Stomach smooth muscle (tissue), 2 donors: Measurements from ENCODE around the gene PSMD3.
"Not testable (repeated sequence)": the region's sequence is repeated elsewhere in the genome, so short reads cannot be mapped to it uniquely, and the experiment has no call there.

Experiments used
- H3K27ac ChIP-seq: one replicate; pipeline ENCODE4 v1.7.0; 2013; ENCODE audit warnings: mild to moderate bottlenecking, low read length, inconsistent platforms
- H3K27me3 ChIP-seq, 2 donors: one replicate each; pipeline ENCODE4 v1.7.0; 2013; ENCODE audit warnings: low read length in 2 of 2; ENCODE audit not compliant: insufficient read depth in 2 of 2, control insufficient read depth in 1 of 2
- H3K36me3 ChIP-seq, 2 donors: one replicate each; pipeline ENCODE4 v1.7.0; 2013; ENCODE audit warnings: low read length in 2 of 2; ENCODE audit not compliant: control insufficient read depth in 2 of 2, insufficient read depth in 2 of 2
- H3K4me1 ChIP-seq: one replicate; pipeline ENCODE4 v1.7.0; 2013; ENCODE audit warnings: low read length; ENCODE audit not compliant: control insufficient read depth, insufficient read depth
- H3K4me3 ChIP-seq, 2 donors: one replicate each; pipeline ENCODE4 v1.7.0; 2013; ENCODE audit warnings: low read length in 2 of 2
- H3K9ac ChIP-seq, 2 donors: one replicate each; pipeline ENCODE4 v1.7.0; 2013; ENCODE audit warnings: low read length in 2 of 2, mild to moderate bottlenecking in 1 of 2
- H3K9me3 ChIP-seq, 2 donors: one replicate each; pipeline ENCODE4 v1.7.0; 2013; ENCODE audit warnings: low read length in 2 of 2; ENCODE audit not compliant: control insufficient read depth in 2 of 2
- donor health status: healthy.
- donor health status: Pancreatic carcinoma.

Gene PSMD3

GRCh38 chr17:39997543-39997942 is 16.9 kb downstream of the PSMD3 start:
- peaks cover 47 to 48% of the 10 kb centered on the region in 2 donors for H3K36me3 ChIP-seq
- H3K27ac ChIP-seq = no peak overlapping the region
- H3K9ac ChIP-seq = no peak overlapping the region
- no peak overlapping the region for H3K4me3 ChIP-seq
- no peaks in the 10 kb centered on the region for H3K27me3 ChIP-seq
- no peaks in the 10 kb centered on the region for H3K9me3 ChIP-seq
- H3K4me1 ChIP-seq = no peaks in the 10 kb centered on the region

- Histone ChIP-seq H3K9ac (no peak overlapping the region), H3K27ac (no peak overlapping the region), H3K4me1 (no peaks in the 10 kb centered on the region), H3K36me3 (peaks cover 32% of the 10 kb centered on the region in 2 donors), H3K27me3 (no peaks in the 10 kb centered on the region), H3K9me3 (no peaks in the 10 kb centered on the region), H3K4me3 (no peak overlapping the region)
These were observed 18.5 kb downstream of the PSMD3 start for GRCh38 chr17:39999067-39999466.

- H3K9ac ChIP-seq = no peak overlapping the region
- H3K9me3 ChIP-seq = no peaks in the 10 kb centered on the region
- H3K27ac ChIP-seq = no peak overlapping the region
- no peaks in the 10 kb centered on the region for H3K4me1 ChIP-seq
- peaks cover 21 to 22% of the 10 kb centered on the region in 2 donors for H3K36me3 ChIP-seq
- no peak overlapping the region for H3K4me3 ChIP-seq
- no peaks in the 10 kb centered on the region for H3K27me3 ChIP-seq
These were observed 19.6 kb downstream of the PSMD3 start for GRCh38 chr17:40000161-40000560.

- H3K4me1 ChIP-seq, H3K9ac ChIP-seq, H3K4me3 ChIP-seq, H3K27ac ChIP-seq, H3K27me3 ChIP-seq, H3K9me3 ChIP-seq: not testable (repeated sequence)
- peaks cover 12 to 13% of the 10 kb centered on the region in 2 donors for H3K36me3 ChIP-seq
These were observed 20.7 kb downstream of the PSMD3 start for GRCh38 chr17:40001335-40001734.

- Histone ChIP-seq H3K9me3 (no peaks in the 10 kb centered on the region), H3K4me3 (no peak overlapping the region), H3K9ac (no peak overlapping the region), H3K27me3 (no peaks in the 10 kb centered on the region), H3K36me3 (no peaks in the 10 kb centered on the region), H3K4me1 (no peaks in the 10 kb centered on the region), H3K27ac (no peak overlapping the region)
These were observed 23.5 kb downstream of the PSMD3 start for GRCh38 chr17:40004072-40004471.

GRCh38 chr17:40004712-40005111 is 24.1 kb downstream of the PSMD3 start:
- H3K36me3 ChIP-seq = no peaks in the 10 kb centered on the region
- H3K9ac ChIP-seq = no peak overlapping the region
- no peaks in the 10 kb centered on the region for H3K27me3 ChIP-seq
- no peaks in the 10 kb centered on the region for H3K9me3 ChIP-seq
- H3K4me1 ChIP-seq = no peaks in the 10 kb centered on the region
- H3K27ac ChIP-seq = no peak overlapping the region
- H3K4me3 ChIP-seq = no peak overlapping the region

GRCh38 chr17:40005520-40005919 is 24.9 kb downstream of the PSMD3 start:
- no peak overlapping the region for H3K9ac ChIP-seq
- H3K36me3 ChIP-seq = no peaks in the 10 kb centered on the region
- H3K4me1 ChIP-seq = no peaks in the 10 kb centered on the region
- no peak overlapping the region for H3K4me3 ChIP-seq
- H3K9me3 ChIP-seq = no peaks in the 10 kb centered on the region
- no peak overlapping the region for H3K27ac ChIP-seq
- H3K27me3 ChIP-seq = no peaks in the 10 kb centered on the region

- H3K9me3 ChIP-seq, H3K9ac ChIP-seq, H3K36me3 ChIP-seq, H3K27me3 ChIP-seq, H3K4me1 ChIP-seq, H3K27ac ChIP-seq, H3K4me3 ChIP-seq: not testable (repeated sequence)
These were observed 30.4 kb downstream of the PSMD3 start for GRCh38 chr17:40010946-40011500.

GRCh38 chr17:40012017-40012647 is 31.5 kb downstream of the PSMD3 start:
- H3K27ac ChIP-seq, H3K4me3 ChIP-seq: not testable (repeated sequence)

GRCh38 chr17:40014375-40014980 is 33.9 kb downstream of the PSMD3 start:
- Histone ChIP-seq H3K4me3 (no peak overlapping the region), H3K9ac (no peak overlapping the region), H3K27ac (no peak overlapping the region), H3K27me3 (no peaks in the 10 kb centered on the region), H3K36me3 (peaks cover 0 to 2% of the 10 kb centered on the region in 2 donors), H3K4me1 (peaks cover 29% of the 10 kb centered on the region), H3K9me3 (no peaks in the 10 kb centered on the region)

More at GRCh38 chr17:40012017-40012647, 31.5 kb downstream of the PSMD3 start:
- not testable (repeated sequence) for H3K9me3 ChIP-seq, H3K4me1 ChIP-seq, H3K27me3 ChIP-seq, H3K36me3 ChIP-seq, H3K9ac ChIP-seq
